Endodermal cell (in vitro differentiated cells): Measurements from ENCODE around the gene MLXIP. TPM values are rescaled to one million over a fixed set of nuclear protein-coding genes. Genes with fewer than 3 reads are reported as not detected.

Experiments
- DNase-seq: peaks from one replicate; pipeline ENCODE4 v3.0.0-alpha.2; 2017
- H3K27ac ChIP-seq: 2 replicates; pipeline ENCODE4 v1.5.1; 2013; ENCODE audit warnings: mild to moderate bottlenecking, low read depth, low read length, moderate library complexity
- H3K27me3 ChIP-seq: 2 replicates; pipeline ENCODE4 v1.6.1; 2013; ENCODE audit warnings: mild to moderate bottlenecking, low read length, moderate library complexity; ENCODE audit not compliant: insufficient read depth, control insufficient read depth, poor library complexity, severe bottlenecking
- H3K36me3 ChIP-seq: 2 replicates; pipeline ENCODE4 v1.7.0; 2013; ENCODE audit warnings: mild to moderate bottlenecking, low read length, moderate library complexity; ENCODE audit not compliant: control insufficient read depth, insufficient read depth
- H3K4me1 ChIP-seq: one replicate; pipeline ENCODE4 v1.7.0; 2013; ENCODE audit warnings: low read length; ENCODE audit not compliant: control insufficient read depth, insufficient read depth
- H3K4me3 ChIP-seq: 2 replicates; pipeline ENCODE4 v1.5.1; 2013; ENCODE audit warnings: mild to moderate bottlenecking, low read length, moderate library complexity
- H3K9ac ChIP-seq: 2 replicates; pipeline ENCODE4 v1.6.1; 2013; ENCODE audit warnings: mild to moderate bottlenecking, low read length, moderate library complexity; ENCODE audit not compliant: poor library complexity, severe bottlenecking; ENCODE audit errors: extremely low read depth
- H3K9me3 ChIP-seq: 2 replicates; pipeline ENCODE4 v1.6.1; 2013; ENCODE audit warnings: mild to moderate bottlenecking, low read length, moderate library complexity; ENCODE audit not compliant: control insufficient read depth
- H3K27ac Mint-ChIP-seq: 2 replicates; pipeline ENCODE4 v1.8.0; 2020; ENCODE audit warnings: mixed read lengths
- H3K27me3 Mint-ChIP-seq: 2 replicates; pipeline ENCODE4 v1.8.0; 2021; ENCODE audit warnings: mild to moderate bottlenecking, mixed read lengths; ENCODE audit not compliant: insufficient read depth
- H3K36me3 Mint-ChIP-seq: 2 replicates; pipeline ENCODE4 v1.8.0; 2020; ENCODE audit warnings: low read depth, mixed read lengths
- H3K4me1 Mint-ChIP-seq: 2 replicates; pipeline ENCODE4 v1.8.0; 2020; ENCODE audit warnings: mixed read lengths
- H3K4me3 Mint-ChIP-seq: 2 replicates; pipeline ENCODE4 v1.8.0; 2020; ENCODE audit warnings: mild to moderate bottlenecking, moderate library complexity, mixed read lengths
- H3K9me3 Mint-ChIP-seq: 2 replicates; pipeline ENCODE4 v1.8.0; 2020; ENCODE audit warnings: mild to moderate bottlenecking, mixed read lengths
- whole genome bisulfite sequencing, 2 experiments: methylation state at CpG; one replicate each; pipeline versions ENCODE4 v1.1.5 to v1.1.7; 2013; ENCODE audit warnings: missing lambda C conversion rate in 2 of 2, mixed read lengths in 1 of 2; ENCODE audit not compliant: insufficient coverage in 1 of 2, insufficient read length in 1 of 2; 5-methylcytosine and 5-hydroxymethylcytosine counted together
- total RNA-seq, 2 donors: library from RNA; stranded (reverse); fragmentation: NEBNext Ultra II Directional in 1 of 2; extraction: Animal tissue kit (Norgen Biotek cat#: 25700) in 1 of 2; gene quantifications; 2 replicates in 1 of 2; 3 replicates in 1 of 2; pipeline ENCODE4 v1.2.1, GENCODE V29; 2021
- TF ChIP-seq, protein P1 (sequence below): fragments of 200-600 bp; sonication (generic); conservative IDR thresholded peaks from 2 replicates; pipeline ENCODE4 v1.5.0; 2021; ENCODE audit warnings: antibody characterized with exemption, mild to moderate bottlenecking

The MLXIP gene
- total RNA-seq, 2 donors from 2014 or later: 27.4 to 32.2 TPM

GRCh38 chr12:122097584-122097926 is 19.0 kb downstream of the MLXIP start:
- peak overlapping the region; percentile 96 for H3K27ac Mint-ChIP-seq
- H3K9me3 Mint-ChIP-seq: peaks cover 4% of the 10 kb centered on the region
- H3K36me3 ChIP-seq: no peaks in the 10 kb centered on the region
- peak overlapping the region; percentile 40 for H3K4me3 Mint-ChIP-seq
- peaks cover 18% of the 10 kb centered on the region for H3K4me1 ChIP-seq
- no peak for DNase-seq
- H3K4me1 Mint-ChIP-seq: peaks cover 38% of the 10 kb centered on the region
- WGBS, 2 experiments: 70% methylated on average over 2 of the region's 2 CpGs; no CpG with 5 or more reads in 1 of the 2 experiments
- TF ChIP-seq, protein P1, sequence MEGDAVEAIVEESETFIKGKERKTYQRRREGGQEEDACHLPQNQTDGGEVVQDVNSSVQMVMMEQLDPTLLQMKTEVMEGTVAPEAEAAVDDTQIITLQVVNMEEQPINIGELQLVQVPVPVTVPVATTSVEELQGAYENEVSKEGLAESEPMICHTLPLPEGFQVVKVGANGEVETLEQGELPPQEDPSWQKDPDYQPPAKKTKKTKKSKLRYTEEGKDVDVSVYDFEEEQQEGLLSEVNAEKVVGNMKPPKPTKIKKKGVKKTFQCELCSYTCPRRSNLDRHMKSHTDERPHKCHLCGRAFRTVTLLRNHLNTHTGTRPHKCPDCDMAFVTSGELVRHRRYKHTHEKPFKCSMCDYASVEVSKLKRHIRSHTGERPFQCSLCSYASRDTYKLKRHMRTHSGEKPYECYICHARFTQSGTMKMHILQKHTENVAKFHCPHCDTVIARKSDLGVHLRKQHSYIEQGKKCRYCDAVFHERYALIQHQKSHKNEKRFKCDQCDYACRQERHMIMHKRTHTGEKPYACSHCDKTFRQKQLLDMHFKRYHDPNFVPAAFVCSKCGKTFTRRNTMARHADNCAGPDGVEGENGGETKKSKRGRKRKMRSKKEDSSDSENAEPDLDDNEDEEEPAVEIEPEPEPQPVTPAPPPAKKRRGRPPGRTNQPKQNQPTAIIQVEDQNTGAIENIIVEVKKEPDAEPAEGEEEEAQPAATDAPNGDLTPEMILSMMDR: no peak
- no peaks in the 10 kb centered on the region for H3K27me3 Mint-ChIP-seq
- no peak overlapping the region for H3K9ac ChIP-seq
- no peaks in the 10 kb centered on the region for H3K27me3 ChIP-seq
- peak overlapping the region; percentile 77 for H3K27ac ChIP-seq
- H3K4me3 ChIP-seq: no peak overlapping the region
- H3K9me3 ChIP-seq: peaks cover 5% of the 10 kb centered on the region
- H3K36me3 Mint-ChIP-seq: peaks cover 2% of the 10 kb centered on the region

GRCh38 chr12:122097927-122098756 is 19.6 kb downstream of the MLXIP start:
- H3K4me3 ChIP-seq: no peak overlapping the region
- peak; percentile 90 for DNase-seq
- H3K36me3 ChIP-seq: no peaks in the 10 kb centered on the region
- peaks cover 4% of the 10 kb centered on the region for H3K36me3 Mint-ChIP-seq
- peaks cover 18% of the 10 kb centered on the region for H3K4me1 ChIP-seq
- H3K9me3 ChIP-seq: peaks cover 7% of the 10 kb centered on the region
- no peaks in the 10 kb centered on the region for H3K27me3 Mint-ChIP-seq
- TF ChIP-seq, protein P1: no peak
- H3K4me1 Mint-ChIP-seq: peaks cover 38% of the 10 kb centered on the region
- 59 to 64% methylated on average over 5 to 9 of the region's 10 CpGs for WGBS, 2 experiments
- H3K27ac ChIP-seq: peak overlapping the region; percentile 77
- peak overlapping the region; percentile 40 for H3K4me3 Mint-ChIP-seq
- no peaks in the 10 kb centered on the region for H3K27me3 ChIP-seq
- H3K9me3 Mint-ChIP-seq: peaks cover 6% of the 10 kb centered on the region
- H3K27ac Mint-ChIP-seq: peak overlapping the region; percentile 96
- no peak overlapping the region for H3K9ac ChIP-seq

GRCh38 chr12:122099280-122099749 is 20.8 kb downstream of the MLXIP start:
- Mint-ChIP-seq H3K36me3 (peaks cover 4% of the 10 kb centered on the region), H3K27ac (peak overlapping the region; percentile 96), H3K4me1 (peaks cover 40% of the 10 kb centered on the region), H3K4me3 (no peak overlapping the region), H3K9me3 (peaks cover 6% of the 10 kb centered on the region), H3K27me3 (no peaks in the 10 kb centered on the region)
- no peak overlapping the region for H3K4me3 ChIP-seq
- DNase-seq: peak; percentile 45
- WGBS, 2 experiments: 88 to 91% methylated on average over 5 to 6 of the region's 6 CpGs
- H3K9ac ChIP-seq: no peak overlapping the region
- H3K27ac ChIP-seq: no peak overlapping the region
- TF ChIP-seq, protein P1: no peak
- no peaks in the 10 kb centered on the region for H3K27me3 ChIP-seq
- H3K36me3 ChIP-seq: no peaks in the 10 kb centered on the region
- peaks cover 18% of the 10 kb centered on the region for H3K4me1 ChIP-seq
- peaks cover 7% of the 10 kb centered on the region for H3K9me3 ChIP-seq
